ENCODE results near the gene INHBE. TPM values are rescaled to one million over a fixed set of nuclear protein-coding genes. Genes with fewer than 3 reads are reported as not detected.
"Not testable (repeated sequence)": the region's sequence is repeated elsewhere in the genome, so short reads cannot be mapped to it uniquely, and the experiment has no call there.

INHBE gene
- polyA plus RNA-seq, 3 donors, result not detected

GRCh38 chr12:57435293-57435692 lies 19.8 kb upstream of the INHBE start:
- no peak overlapping the region for H3K27ac ChIP-seq (ENCODE audit: low read depth, low read length)
- WGBS, 3 donors, result 44 to 72% (median 44%) methylated on average over 4 of the region's 4 CpGs

GRCh38 chr12:57438400-57438799 lies 16.7 kb upstream of the INHBE start:
- WGBS, 3 donors, result 71 to 94% (median 85%) methylated on average over 1 of the region's 1 CpG
- H3K27ac ChIP-seq (ENCODE audit: low read depth, low read length), result no peak overlapping the region

DNA sequence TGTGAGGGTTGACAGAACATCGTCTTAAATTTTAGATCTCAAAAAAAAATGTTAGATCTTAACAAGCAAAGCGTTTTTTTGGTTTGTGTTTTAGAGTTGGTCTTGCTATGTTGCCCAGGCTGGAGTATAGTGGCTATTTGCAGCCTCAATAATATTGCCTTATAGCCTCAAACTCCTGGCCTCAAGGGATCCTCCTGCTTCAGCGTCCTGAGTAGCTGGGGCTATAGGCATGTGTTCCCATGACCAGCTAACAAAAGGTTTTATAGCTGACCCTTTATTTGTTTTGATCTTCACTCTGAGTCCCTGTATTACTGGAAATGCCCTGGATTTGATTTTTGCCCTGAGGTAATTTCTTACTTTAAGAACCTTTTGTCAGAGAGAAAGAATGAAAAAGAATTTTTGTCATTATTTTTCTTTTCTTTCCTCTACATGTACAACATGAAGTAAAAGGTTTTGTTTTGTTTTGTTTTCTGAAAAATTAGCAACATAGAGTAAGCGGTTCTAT lies 15.3 kb upstream of the INHBE start:
- no peak overlapping the region for H3K27ac ChIP-seq (ENCODE audit: low read depth, low read length)
- 76 to 81% (median 81%) methylated on average over 4 of the region's 4 CpGs for WGBS, 3 donors

- not testable (repeated sequence) for H3K27ac ChIP-seq (ENCODE audit: low read depth, low read length)
- WGBS, 3 donors, result 92 to 98% (median 93%) methylated on average over 2 of the region's 2 CpGs
Observed at GRCh38 chr12:57441393-57441792, 13.7 kb upstream of the INHBE start.

GRCh38 chr12:57441846-57442427 lies 13.2 kb upstream of the INHBE start:
- H3K27ac ChIP-seq (ENCODE audit: low read depth, low read length), result no peak overlapping the region
- 45 to 68% (median 61%) methylated on average over 1 of the region's 1 CpG for WGBS, 3 donors

DNA sequence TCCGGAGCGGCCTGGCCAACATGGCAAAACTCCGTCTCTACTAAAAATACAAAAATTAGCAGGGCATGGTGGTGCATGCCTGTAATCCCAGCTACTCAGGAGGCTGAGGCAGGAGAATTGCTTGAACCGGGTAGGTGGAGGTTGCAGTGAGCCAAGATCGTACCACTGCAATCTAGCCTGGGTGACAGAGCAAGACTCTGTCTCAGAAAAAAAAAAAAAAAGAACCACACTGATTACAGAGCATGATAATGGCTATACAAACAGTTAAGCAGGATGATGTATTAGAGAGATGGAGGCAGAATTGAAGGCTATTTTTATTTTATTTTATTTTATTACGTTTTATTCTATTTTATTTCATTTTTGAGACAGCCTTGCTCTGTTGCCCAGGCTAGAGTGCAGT lies 10.8 kb upstream of the INHBE start:
- WGBS, 3 donors, result 79 to 85% (median 82%) methylated on average over 6 of the region's 6 CpGs
- not testable (repeated sequence) for H3K27ac ChIP-seq (ENCODE audit: low read depth, low read length)

GRCh38 chr12:57444744-57445143 lies 10.4 kb upstream of the INHBE start:
- 75 to 82% (median 80%) methylated on average over 5 of the region's 5 CpGs for WGBS, 3 donors
- H3K27ac ChIP-seq (ENCODE audit: low read depth, low read length), result no peak overlapping the region

DNA sequence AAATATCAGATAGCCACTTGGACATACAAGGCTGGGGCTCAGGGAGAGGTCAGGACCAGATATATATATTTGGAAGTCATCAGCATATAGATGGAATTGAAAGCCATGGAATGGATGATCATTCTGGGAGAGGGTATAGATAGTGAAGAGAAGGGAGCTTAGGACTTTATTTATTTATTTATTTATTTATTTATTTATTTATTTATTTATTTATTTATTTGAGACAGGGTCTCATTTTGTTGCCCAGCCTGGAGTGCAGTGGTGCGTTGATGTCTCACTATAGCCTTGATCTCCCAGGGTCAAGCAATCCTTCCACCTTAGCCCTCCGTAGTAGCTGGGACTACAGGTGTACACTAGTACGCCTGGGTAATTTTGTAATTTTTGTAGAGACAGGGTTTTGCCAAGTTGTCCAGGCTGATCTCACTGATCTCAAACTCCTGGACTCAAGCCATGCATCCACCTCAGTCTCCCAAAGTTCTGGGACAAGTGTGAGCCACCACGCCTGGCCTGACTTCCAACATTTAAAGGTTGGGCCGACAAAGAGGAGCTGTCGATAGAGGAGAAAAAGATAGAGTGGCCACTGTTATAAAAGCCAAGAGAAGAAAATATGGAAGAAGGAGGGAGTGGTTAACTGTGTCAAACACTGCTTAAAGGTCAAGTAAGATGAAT lies 8.7 kb upstream of the INHBE start:
- WGBS, 3 donors, result 94 to 99% (median 97%) methylated on average over 6 of the region's 6 CpGs
- no peak overlapping the region for H3K27ac ChIP-seq (ENCODE audit: low read depth, low read length)

DNA sequence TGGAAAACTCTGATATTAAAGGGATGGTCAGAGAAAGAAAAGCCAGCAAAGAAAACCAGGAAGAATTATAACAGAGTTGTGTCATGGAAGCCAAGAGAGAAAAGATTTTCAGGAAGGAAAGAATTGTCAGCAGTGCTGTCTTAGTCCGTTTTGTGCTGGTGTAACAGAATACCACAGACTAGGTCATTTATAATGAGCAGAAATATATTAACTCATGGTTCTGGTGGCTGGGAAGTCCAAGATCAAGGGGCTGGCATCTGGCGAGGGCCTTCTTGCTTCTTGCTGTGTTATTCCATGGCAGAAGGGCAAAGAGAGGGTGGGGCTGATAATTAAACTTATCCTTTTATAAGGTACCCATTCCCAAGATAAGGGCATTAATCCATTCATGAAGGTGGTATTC lies 6.4 kb upstream of the INHBE start:
- H3K27ac ChIP-seq (ENCODE audit: low read depth, low read length), result no peak overlapping the region
- 73 to 90% (median 84%) methylated on average over 2 of the region's 2 CpGs for WGBS, 3 donors

DNA sequence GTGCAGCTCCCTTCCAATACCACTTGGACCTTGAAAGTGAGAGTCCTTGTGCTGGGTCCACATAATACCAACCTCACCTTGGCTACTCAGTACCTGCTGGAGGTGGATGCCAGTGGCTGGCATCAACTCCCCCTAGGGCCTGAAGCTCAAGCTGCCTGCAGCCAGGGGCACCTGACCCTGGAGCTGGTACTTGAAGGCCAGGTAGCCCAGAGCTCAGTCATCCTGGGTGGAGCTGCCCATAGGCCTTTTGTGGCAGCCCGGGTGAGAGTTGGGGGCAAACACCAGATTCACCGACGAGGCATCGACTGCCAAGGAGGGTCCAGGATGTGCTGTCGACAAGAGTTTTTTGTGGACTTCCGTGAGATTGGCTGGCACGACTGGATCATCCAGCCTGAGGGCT lies 5.7 kb upstream of the INHBE start:
- 96 to 99% (median 97%) methylated on average over 7 of the region's 7 CpGs for WGBS, 3 donors

DNA sequence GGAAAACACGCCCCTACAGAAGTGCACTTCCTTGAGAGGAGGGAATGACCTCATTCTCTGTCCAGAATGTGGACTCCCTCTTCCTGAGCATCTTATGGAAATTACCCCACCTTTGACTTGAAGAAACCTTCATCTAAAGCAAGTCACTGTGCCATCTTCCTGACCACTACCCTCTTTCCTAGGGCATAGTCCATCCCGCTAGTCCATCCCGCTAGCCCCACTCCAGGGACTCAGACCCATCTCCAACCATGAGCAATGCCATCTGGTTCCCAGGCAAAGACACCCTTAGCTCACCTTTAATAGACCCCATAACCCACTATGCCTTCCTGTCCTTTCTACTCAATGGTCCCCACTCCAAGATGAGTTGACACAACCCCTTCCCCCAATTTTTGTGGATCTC lies 5.0 kb upstream of the INHBE start:
- no peak overlapping the region for H3K27ac ChIP-seq (ENCODE audit: low read depth, low read length)
- 78 to 93% (median 79%) methylated on average over 3 of the region's 3 CpGs for WGBS, 3 donors

More for the DNA sequence above, 5.7 kb upstream of the INHBE start:
- H3K27ac ChIP-seq (ENCODE audit: low read depth, low read length), result no peak overlapping the region

DNA sequence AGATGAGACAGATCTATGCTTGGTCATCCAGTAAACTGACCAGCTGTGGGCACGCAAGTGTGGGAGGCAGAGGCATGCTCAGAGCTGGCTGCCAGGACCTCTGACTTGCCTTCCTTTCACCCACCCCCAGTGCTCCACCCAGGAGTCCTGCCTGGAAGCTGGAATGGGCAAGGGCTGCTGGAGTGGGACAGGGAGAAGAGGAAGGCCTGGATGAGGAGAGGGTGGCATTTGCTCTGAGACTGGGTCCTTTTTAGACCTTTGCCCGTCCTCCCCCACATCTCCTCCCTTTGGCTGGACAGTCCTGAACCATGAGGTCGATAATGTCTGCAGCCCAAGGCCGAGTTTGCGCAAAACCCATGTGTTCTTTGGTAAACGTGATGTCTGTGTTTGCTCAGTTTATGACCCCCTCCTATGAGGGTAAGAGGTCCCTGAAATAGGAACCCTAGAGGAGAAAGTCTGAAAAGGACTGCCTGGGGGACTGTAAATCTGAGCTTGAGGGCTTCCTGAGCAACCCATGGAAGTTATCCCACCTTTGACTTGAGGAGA lies 3.8 kb upstream of the INHBE start:
- no peak overlapping the region for H3K27ac ChIP-seq (ENCODE audit: low read depth, low read length)
- WGBS, 3 donors, result 40 to 76% (median 75%) methylated on average over 6 of the region's 6 CpGs

DNA sequence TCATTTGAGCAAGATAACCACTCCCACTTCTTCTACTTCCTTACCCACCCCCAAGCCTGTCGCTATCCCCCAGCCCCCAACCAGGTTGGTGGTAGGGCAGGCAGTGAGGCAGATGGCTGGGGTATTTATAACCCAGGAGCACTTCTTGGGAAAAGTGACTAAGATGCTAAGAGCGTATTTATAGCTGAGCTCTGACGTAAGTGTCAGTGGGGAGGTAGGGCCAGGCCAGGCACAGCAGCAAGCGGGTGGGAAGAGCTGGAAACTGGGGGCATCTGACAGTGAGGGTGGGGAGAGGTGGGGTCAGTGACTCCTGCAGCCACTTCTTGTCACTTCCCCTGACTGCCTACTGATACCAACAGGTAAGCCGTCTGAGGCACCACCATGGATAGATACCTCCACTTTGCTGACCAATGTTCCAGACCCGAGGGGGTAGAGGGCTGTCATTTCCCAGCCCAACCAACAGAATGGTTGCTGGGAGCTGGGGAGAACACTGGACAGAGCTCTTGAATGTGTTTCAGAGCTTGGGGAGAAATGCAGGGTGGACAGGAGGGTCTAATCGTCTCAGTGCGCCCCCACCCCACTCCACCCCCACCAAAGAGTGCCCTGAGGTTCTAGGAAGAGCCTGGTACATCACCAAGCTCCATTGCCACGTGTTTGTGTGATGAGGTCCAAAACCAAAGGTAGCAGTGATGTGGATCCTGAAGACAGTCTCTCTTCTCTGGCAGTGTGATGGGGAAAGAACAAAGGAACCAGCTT lies 2.7 kb upstream of the INHBE start:
- 27 to 36% (median 33%) methylated on average over 9 of the region's 9 CpGs for WGBS, 3 donors
- H3K27ac ChIP-seq (ENCODE audit: low read depth, low read length), result no peak overlapping the region

GRCh38 chr12:57452937-57453509 lies 2.1 kb upstream of the INHBE start:
- H3K27ac ChIP-seq (ENCODE audit: low read depth, low read length), result no peak overlapping the region
- 9 to 31% (median 30%) methylated on average over 7 of the region's 7 CpGs for WGBS, 3 donors

DNA sequence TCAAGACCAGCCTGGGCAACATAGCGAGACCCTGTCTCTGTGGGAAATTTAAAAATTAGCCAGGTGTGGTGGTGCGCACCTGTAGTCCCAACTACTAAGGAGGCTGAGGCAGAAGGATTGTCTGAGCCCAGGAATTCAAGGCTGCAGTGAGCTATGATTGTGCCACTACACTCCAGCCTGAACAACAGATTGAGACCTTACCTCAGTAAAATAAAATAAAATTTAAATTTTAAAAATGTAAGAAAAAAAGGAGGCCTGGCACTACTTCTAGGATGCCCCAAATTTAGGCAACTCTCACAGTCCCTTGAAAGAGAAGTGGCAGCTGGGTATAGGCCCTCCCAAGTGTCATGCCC lies 918 bp upstream of the INHBE start:
- H3K27ac ChIP-seq (ENCODE audit: low read depth, low read length), result no peak overlapping the region
- 89 to 98% (median 95%) methylated on average over 2 of the region's 2 CpGs for WGBS, 3 donors

GRCh38 chr12:57455374-57456144 lies 452 bp downstream of the INHBE start:
- WGBS, 3 donors, result 54 to 61% (median 57%) methylated on average over 10 of the region's 10 CpGs
- no peak overlapping the region for H3K27ac ChIP-seq (ENCODE audit: low read depth, low read length)

GRCh38 chr12:57456145-57456700 lies 1.1 kb downstream of the INHBE start:
- 30 to 38% (median 37%) methylated on average over 15 of the region's 15 CpGs for WGBS, 3 donors
- no peak overlapping the region for H3K27ac ChIP-seq (ENCODE audit: low read depth, low read length)

Data from adipose tissue (tissue), 3 donors.